Dedifferentiated amniotic fluid mesenchymal stem cell (primary cell): ENCODE data around the gene YIF1B.

Experiments
- DNase-seq: peaks from one replicate; pipeline ENCODE4 v3.0.0-alpha.2; 2016; ENCODE audit errors: extremely low spot score

Gene YIF1B

GRCh38 chr19:38304352-38304865 is 11.3 kb downstream of the YIF1B start:
- DNase-seq = no peak

GRCh38 chr19:38303517-38304351 is 12.0 kb downstream of the YIF1B start, which contains the start of gene C19orf33:
C19orf33 (plus strand) TSS chr19:38304251; CDS start chr19:38304262, 11 bp downstream.
- DNase-seq = no peak

- DNase-seq = no peak
Measured at GRCh38 chr19:38298821-38299680, 16.7 kb downstream of the YIF1B start.

GRCh38 chr19:38294090-38294489 is 21.7 kb downstream of the YIF1B start:
- no peak for DNase-seq

- no peak for DNase-seq
Measured at GRCh38 chr19:38293281-38293680, 22.5 kb downstream of the YIF1B start.

GRCh38 chr19:38291855-38292254 is 23.9 kb downstream of the YIF1B start:
- DNase-seq = no peak

- DNase-seq = peak; percentile 89
Measured at GRCh38 chr19:38290631-38291147, 25.1 kb downstream of the YIF1B start.

GRCh38 chr19:38289955-38290354 is 25.8 kb downstream of the YIF1B start:
- no peak for DNase-seq

- DNase-seq = no peak
Measured at GRCh38 chr19:38288123-38288855, 27.5 kb downstream of the YIF1B start.

- DNase-seq = no peak
Measured at GRCh38 chr19:38287604-38288003, 28.1 kb downstream of the YIF1B start.

GRCh38 chr19:38285567-38285966 is 30.2 kb downstream of the YIF1B start:
- DNase-seq = no peak

GRCh38 chr19:38284422-38284821 is 31.3 kb downstream of the YIF1B start:
- no peak for DNase-seq

- DNase-seq = no peak
Measured at GRCh38 chr19:38283271-38283670, 32.5 kb downstream of the YIF1B start.

- DNase-seq = no peak
Measured at GRCh38 chr19:38281811-38282566, 33.8 kb downstream of the YIF1B start.

GRCh38 chr19:38280030-38280921 is 35.5 kb downstream of the YIF1B start:
- DNase-seq = no peak

GRCh38 chr19:38278751-38279150 is 37.0 kb downstream of the YIF1B start:
- DNase-seq = no peak

- no peak for DNase-seq
Measured at GRCh38 chr19:38277969-38278680, 37.6 kb downstream of the YIF1B start.

- DNase-seq = peak; percentile 62
Measured at GRCh38 chr19:38277549-38277948, 38.2 kb downstream of the YIF1B start.

GRCh38 chr19:38276942-38277517 is 38.7 kb downstream of the YIF1B start:
- no peak for DNase-seq
